ENCODE data around the gene ENTPD1. TPM values are rescaled to one million over a fixed set of nuclear protein-coding genes. Genes with fewer than 3 reads are reported as not detected.

ENTPD1 gene
- total and polyA plus RNA-seq, 2 experiments from 2014 or later, result 1.5 to 8.9 TPM

DNA sequence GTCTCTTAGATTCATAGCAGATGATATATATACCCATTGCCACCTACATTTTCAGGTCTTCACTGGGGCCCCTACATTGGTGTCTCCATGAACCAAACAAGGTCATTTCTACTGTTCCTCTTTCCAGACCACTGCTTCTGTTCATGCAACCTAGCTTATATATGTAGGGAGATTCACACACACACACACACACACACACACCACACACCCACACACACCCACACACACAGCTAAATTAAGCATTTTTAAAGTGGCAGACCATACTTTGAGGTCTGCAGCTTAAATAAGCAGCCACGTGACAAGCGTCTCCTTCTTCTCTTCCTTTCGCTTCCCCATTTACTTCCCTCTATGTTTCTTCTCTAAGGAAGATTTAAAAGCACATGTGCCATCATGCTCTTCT, 81.8 kb downstream of the ENTPD1 start:
- H3K27me3 ChIP-seq, result no peaks in the 10 kb centered on the region
- H3K27ac ChIP-seq, result no peak overlapping the region
- no peak overlapping the region for H3K4me3 ChIP-seq
- H3K36me3 ChIP-seq (replicated peaks; ENCODE audit: insufficient read depth, low read depth), result no peaks in the 10 kb centered on the region
- no peaks in the 10 kb centered on the region for H3K9me2 ChIP-seq (replicated peaks; ENCODE audit: insufficient read depth)
- H3K4me1 ChIP-seq (ENCODE audit: insufficient read depth), result no peaks in the 10 kb centered on the region
- H4K20me1 ChIP-seq (ENCODE audit: insufficient read depth, poor library complexity, severe bottlenecking), result no peaks in the 10 kb centered on the region
- no peaks in the 10 kb centered on the region for H3K9me3 ChIP-seq (ENCODE audit: low read depth)
- no peak for DNase-seq (ENCODE audit: low spot score)
- TF ChIP-seq EZH2phosphoT487 (IDR thresholded peaks at IDR 0.05; ENCODE audit: low read depth, severe bottlenecking, unreplicated experiment) (no peak), EZH2 (IDR thresholded peaks at IDR 0.05; ENCODE audit: borderline replicate concordance) (no peak), CTCF (IDR thresholded peaks at IDR 0.05; ENCODE audit: poor library complexity) (no peak)
- H3K4me2 ChIP-seq, result no peak overlapping the region
- no peak overlapping the region for H2AFZ ChIP-seq
- 95% methylated on average over 3 of the region's 3 CpGs for WGBS (ENCODE audit: low lambda C conversion rate, missing lambda C conversion rate)
- H3K79me2 ChIP-seq, result no peaks in the 10 kb centered on the region

DNA sequence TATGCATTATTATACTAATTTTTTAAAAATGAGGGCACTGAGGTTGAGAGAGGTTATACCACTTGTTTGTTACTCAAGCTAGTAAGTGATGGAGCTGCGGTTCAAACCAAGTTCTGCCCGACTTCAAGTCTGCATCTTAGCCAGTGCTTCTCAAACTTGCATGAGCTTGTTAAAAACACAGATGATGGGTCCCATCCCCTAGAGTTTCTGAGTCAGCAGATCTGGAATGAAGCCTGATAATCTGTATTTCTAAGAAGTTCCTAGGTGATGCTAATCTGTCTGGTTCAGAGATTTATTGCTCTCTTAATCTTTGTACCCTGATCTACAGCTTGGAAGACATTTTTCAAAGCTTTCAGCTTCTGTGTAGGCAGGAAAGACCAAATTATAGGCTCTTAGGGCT, 84.2 kb downstream of the ENTPD1 start:
- Histone ChIP-seq H3K4me2 (no peak overlapping the region), H3K27me3 (no peaks in the 10 kb centered on the region), H3K9me2 (replicated peaks; ENCODE audit: insufficient read depth) (no peaks in the 10 kb centered on the region), H3K4me1 (ENCODE audit: insufficient read depth) (no peaks in the 10 kb centered on the region), H3K36me3 (replicated peaks; ENCODE audit: insufficient read depth, low read depth) (no peaks in the 10 kb centered on the region), H2AFZ (no peak overlapping the region), H3K4me3 (no peak overlapping the region), H3K27ac (no peak overlapping the region), H3K79me2 (no peaks in the 10 kb centered on the region), H4K20me1 (ENCODE audit: insufficient read depth, poor library complexity, severe bottlenecking) (no peaks in the 10 kb centered on the region), H3K9me3 (ENCODE audit: low read depth) (no peaks in the 10 kb centered on the region)
- no peak for DNase-seq (ENCODE audit: low spot score)
- TF ChIP-seq CTCF (IDR thresholded peaks at IDR 0.05; ENCODE audit: poor library complexity), result no peak
- TF ChIP-seq EZH2phosphoT487 (IDR thresholded peaks at IDR 0.05; ENCODE audit: low read depth, severe bottlenecking, unreplicated experiment), result no peak
- no peak for TF ChIP-seq EZH2 (IDR thresholded peaks at IDR 0.05; ENCODE audit: borderline replicate concordance)
- 59% methylated on average over 2 of the region's 2 CpGs for WGBS (ENCODE audit: low lambda C conversion rate, missing lambda C conversion rate)

- WGBS (ENCODE audit: low lambda C conversion rate, missing lambda C conversion rate), result 25% methylated on average over 1 of the region's 1 CpG
- H4K20me1 ChIP-seq (ENCODE audit: insufficient read depth, poor library complexity, severe bottlenecking), result no peaks in the 10 kb centered on the region
- H3K27me3 ChIP-seq, result no peaks in the 10 kb centered on the region
- DNase-seq (ENCODE audit: low spot score), result no peak
- H3K4me3 ChIP-seq, result no peak overlapping the region
- H2AFZ ChIP-seq, result no peak overlapping the region
- H3K9me3 ChIP-seq (ENCODE audit: low read depth), result no peaks in the 10 kb centered on the region
- H3K4me1 ChIP-seq (ENCODE audit: insufficient read depth), result no peaks in the 10 kb centered on the region
- no peak overlapping the region for H3K27ac ChIP-seq
- H3K9me2 ChIP-seq (replicated peaks; ENCODE audit: insufficient read depth), result no peaks in the 10 kb centered on the region
- H3K36me3 ChIP-seq (replicated peaks; ENCODE audit: insufficient read depth, low read depth), result no peaks in the 10 kb centered on the region
- TF ChIP-seq EZH2phosphoT487 (IDR thresholded peaks at IDR 0.05; ENCODE audit: low read depth, severe bottlenecking, unreplicated experiment) (no peak), CTCF (IDR thresholded peaks at IDR 0.05; ENCODE audit: poor library complexity) (no peak), EZH2 (IDR thresholded peaks at IDR 0.05; ENCODE audit: borderline replicate concordance) (no peak)
- H3K4me2 ChIP-seq, result no peak overlapping the region
- H3K79me2 ChIP-seq, result no peaks in the 10 kb centered on the region
These were observed 84.7 kb downstream of the ENTPD1 start for GRCh38 chr10:95840681-95841080.

Measured in hepatocyte (in vitro differentiated cells).